Muscle of leg (tissue), 11 donors: ENCODE data around the gene RASSF5. TPM values are rescaled to one million over a fixed set of nuclear protein-coding genes. Genes with fewer than 3 reads are reported as not detected.

Source experiments
- DNase-seq: peaks from one replicate; pipeline ENCODE4 v3.0.0; 2013
- H3K27ac ChIP-seq: one replicate; pipeline ENCODE4 v1.5.1; 2013; ENCODE audit warnings: mild to moderate bottlenecking, low read length, control low read depth
- H3K27me3 ChIP-seq: one replicate; pipeline ENCODE4 v1.6.1; 2013; ENCODE audit warnings: low read length; ENCODE audit not compliant: control insufficient read depth, insufficient read depth
- H3K36me3 ChIP-seq: one replicate; pipeline ENCODE4 v1.6.1; 2013; ENCODE audit warnings: low read length; ENCODE audit not compliant: control insufficient read depth, insufficient read depth
- H3K4me1 ChIP-seq: one replicate; pipeline ENCODE4 v1.6.1; 2013; ENCODE audit warnings: low read length; ENCODE audit not compliant: control insufficient read depth, insufficient read depth
- H3K4me3 ChIP-seq: one replicate; pipeline ENCODE4 v1.5.1; 2013; ENCODE audit warnings: low read length, control low read depth
- H3K9me3 ChIP-seq: replicated peaks from 2 replicates; pipeline ENCODE4 v1.6.1; 2013; ENCODE audit warnings: low read depth, low read length; ENCODE audit not compliant: control insufficient read depth
- WGBS: methylation state at CpG from one replicate; pipeline ENCODE4 v1.1.5; 2013; ENCODE audit warnings: missing lambda C conversion rate; ENCODE audit not compliant: insufficient coverage; 5-methylcytosine and 5-hydroxymethylcytosine counted together
- polyA plus RNA-seq, 8 donors: library from polyadenylated mRNA; unstranded; fragments of 120-200 nt; gene quantifications; one replicate each; pipeline versions ENCODE4 v1.2.1 to v1.2.3, GENCODE V29; 2013; ENCODE audit warnings: inconsistent platforms in 1 of 8, low replicate concordance in 1 of 8; ENCODE audit not compliant: insufficient read length in 8 of 8, insufficient read depth in 1 of 8
- total RNA-seq: library from RNA; stranded (reverse); fragments of 120-200 nt; gene quantifications from one replicate; pipeline ENCODE4 v1.2.4, GENCODE V29; 2013

RASSF5 gene
- total and polyA plus RNA-seq, 9 donors = 3.6 to 8.6 (median 6.3) TPM

GRCh38 chr1:206512851-206513180 lies 5.5 kb downstream of the RASSF5 start:
- Histone ChIP-seq H3K27ac (no peak overlapping the region), H3K27me3 (peaks cover 27% of the 10 kb centered on the region), H3K4me3 (no peak overlapping the region), H3K4me1 (peaks cover 56% of the 10 kb centered on the region), H3K36me3 (no peaks in the 10 kb centered on the region), H3K9me3 (no peaks in the 10 kb centered on the region)
- 72% methylated on average over 4 of the region's 4 CpGs for WGBS
- DNase-seq = no peak

GRCh38 chr1:206513312-206514111 lies 6.2 kb downstream of the RASSF5 start:
- no peaks in the 10 kb centered on the region for H3K9me3 ChIP-seq
- H3K36me3 ChIP-seq = no peaks in the 10 kb centered on the region
- 15% methylated on average over 7 of the region's 11 CpGs for WGBS
- no peak overlapping the region for H3K4me3 ChIP-seq
- DNase-seq = peak; percentile 98
- peak overlapping the region; percentile 79 for H3K27ac ChIP-seq
- H3K4me1 ChIP-seq = peaks cover 49% of the 10 kb centered on the region
- H3K27me3 ChIP-seq = peaks cover 20% of the 10 kb centered on the region

- 55% methylated on average over 4 of the region's 5 CpGs for whole genome bisulfite sequencing
- H3K4me3 ChIP-seq = no peak overlapping the region
- peaks cover 39% of the 10 kb centered on the region for H3K4me1 ChIP-seq
- DNase-seq = no peak
- no peaks in the 10 kb centered on the region for H3K9me3 ChIP-seq
- H3K27me3 ChIP-seq = peaks cover 10% of the 10 kb centered on the region
- no peak overlapping the region for H3K27ac ChIP-seq
- H3K36me3 ChIP-seq = no peaks in the 10 kb centered on the region
Measured at GRCh38 chr1:206514813-206515387, 7.6 kb downstream of the RASSF5 start.

GRCh38 chr1:206516728-206516990 lies 9.3 kb downstream of the RASSF5 start:
- Histone ChIP-seq H3K27me3 (peaks cover 5% of the 10 kb centered on the region), H3K4me1 (peaks cover 34% of the 10 kb centered on the region), H3K4me3 (no peak overlapping the region), H3K9me3 (no peaks in the 10 kb centered on the region), H3K36me3 (no peaks in the 10 kb centered on the region), H3K27ac (no peak overlapping the region)
- 82% methylated on average over 5 of the region's 5 CpGs for WGBS
- DNase-seq = no peak

GRCh38 chr1:206517784-206518183 lies 10.5 kb downstream of the RASSF5 start:
- WGBS = no CpG with 5 or more reads among the region's 8 CpGs
- no peak overlapping the region for H3K27ac ChIP-seq
- peaks cover 3% of the 10 kb centered on the region for H3K27me3 ChIP-seq
- H3K4me3 ChIP-seq = no peak overlapping the region
- peaks cover 24% of the 10 kb centered on the region for H3K4me1 ChIP-seq
- no peaks in the 10 kb centered on the region for H3K36me3 ChIP-seq
- H3K9me3 ChIP-seq = no peaks in the 10 kb centered on the region
- no peak for DNase-seq

GRCh38 chr1:206518206-206518605 lies 10.9 kb downstream of the RASSF5 start:
- no peak for DNase-seq
- WGBS = 83% methylated on average over 14 of the region's 18 CpGs
- Histone ChIP-seq H3K4me1 (peaks cover 20% of the 10 kb centered on the region), H3K36me3 (no peaks in the 10 kb centered on the region), H3K4me3 (no peak overlapping the region), H3K27me3 (peaks cover 3% of the 10 kb centered on the region), H3K9me3 (no peaks in the 10 kb centered on the region), H3K27ac (no peak overlapping the region)

GRCh38 chr1:206518743-206519142 lies 11.4 kb downstream of the RASSF5 start:
- DNase-seq = no peak
- 74% methylated on average over 5 of the region's 6 CpGs for WGBS
- no peaks in the 10 kb centered on the region for H3K36me3 ChIP-seq

GRCh38 chr1:206521127-206521526 lies 13.8 kb downstream of the RASSF5 start:
- no peak for DNase-seq
- Histone ChIP-seq H3K4me1 (peaks cover 12% of the 10 kb centered on the region), H3K9me3 (no peaks in the 10 kb centered on the region), H3K4me3 (no peak overlapping the region), H3K27ac (no peak overlapping the region), H3K27me3 (peaks cover 3% of the 10 kb centered on the region), H3K36me3 (no peaks in the 10 kb centered on the region)
- WGBS = 93% methylated on average over 1 of the region's 5 CpGs

More at GRCh38 chr1:206518743-206519142, 11.4 kb downstream of the RASSF5 start:
- Histone ChIP-seq H3K9me3 (no peaks in the 10 kb centered on the region), H3K27me3 (peaks cover 3% of the 10 kb centered on the region), H3K27ac (no peak overlapping the region), H3K4me3 (no peak overlapping the region), H3K4me1 (peaks cover 15% of the 10 kb centered on the region)

GRCh38 chr1:206521694-206522402 lies 14.5 kb downstream of the RASSF5 start:
- Histone ChIP-seq H3K36me3 (no peaks in the 10 kb centered on the region), H3K27ac (no peak overlapping the region), H3K9me3 (no peaks in the 10 kb centered on the region), H3K27me3 (peaks cover under 1% of the 10 kb centered on the region), H3K4me3 (no peak overlapping the region), H3K4me1 (peaks cover 18% of the 10 kb centered on the region)
- no peak for DNase-seq
- WGBS = 43% methylated on average over 2 of the region's 8 CpGs

- no peak for DNase-seq
- Histone ChIP-seq H3K9me3 (no peaks in the 10 kb centered on the region), H3K36me3 (no peaks in the 10 kb centered on the region), H3K4me1 (peaks cover 14% of the 10 kb centered on the region), H3K4me3 (no peak overlapping the region), H3K27me3 (no peaks in the 10 kb centered on the region), H3K27ac (no peak overlapping the region)
- WGBS = no CpG with 5 or more reads among the region's 5 CpGs
Measured at GRCh38 chr1:206524739-206525364, 17.5 kb downstream of the RASSF5 start.
